ENCODE results near the gene NHLRC1. TPM values are rescaled to one million over a fixed set of nuclear protein-coding genes. Genes with fewer than 3 reads are reported as not detected.

Gene NHLRC1
- total and polyA plus RNA-seq, 2 of the 13 experiments (the other 11 are each of a cell fraction or from before 2014, with no cell fraction given), result 0.04 to 0.11 TPM

DNA sequence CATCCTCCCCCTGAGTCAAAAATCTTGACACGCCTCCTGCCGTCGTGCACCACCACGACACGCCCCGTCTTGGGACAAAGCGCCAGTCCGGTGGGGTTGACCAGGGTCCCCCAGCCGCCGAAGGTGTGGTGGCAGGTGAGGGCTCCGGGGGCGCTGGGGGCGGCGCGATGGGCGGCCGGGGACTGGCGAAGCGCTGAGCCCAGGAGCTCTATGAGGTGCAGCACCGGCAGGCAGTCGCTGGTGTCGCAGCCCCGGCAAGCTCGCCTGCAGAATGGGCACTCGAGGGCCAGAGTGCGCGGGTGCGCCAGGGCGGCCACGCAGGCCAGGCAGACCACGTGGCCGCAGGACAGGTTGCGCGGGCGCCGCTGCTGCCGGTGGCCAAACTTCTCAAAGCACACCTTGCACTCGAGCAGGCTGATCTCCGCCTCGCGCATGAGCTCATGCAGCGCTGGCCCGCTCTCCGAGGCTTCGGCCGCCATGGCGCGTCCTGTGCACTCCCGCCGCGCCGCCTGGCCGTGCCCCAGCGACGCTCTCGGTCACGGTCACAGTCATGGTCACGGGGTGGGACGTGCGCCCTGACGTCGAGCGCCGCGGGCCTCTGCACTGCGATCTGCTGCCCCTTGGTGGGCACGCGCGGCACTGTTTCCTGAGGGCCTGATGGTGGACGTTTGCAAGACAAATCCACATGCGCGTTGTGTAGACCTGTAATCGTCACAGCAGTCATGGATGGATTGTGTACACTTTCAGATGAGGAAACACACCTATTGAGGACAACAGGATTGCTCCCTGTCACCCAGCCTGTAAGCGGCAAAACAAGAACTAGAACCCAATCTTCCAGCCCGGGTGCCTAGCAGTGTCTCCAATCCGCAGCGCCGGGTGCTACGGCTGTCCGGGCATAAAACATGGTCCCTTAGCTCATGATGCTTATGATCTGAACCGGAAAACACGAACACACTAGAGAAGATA lies at the start of gene NHLRC1 (continued):
- TF ChIP-seq, protein P1, sequence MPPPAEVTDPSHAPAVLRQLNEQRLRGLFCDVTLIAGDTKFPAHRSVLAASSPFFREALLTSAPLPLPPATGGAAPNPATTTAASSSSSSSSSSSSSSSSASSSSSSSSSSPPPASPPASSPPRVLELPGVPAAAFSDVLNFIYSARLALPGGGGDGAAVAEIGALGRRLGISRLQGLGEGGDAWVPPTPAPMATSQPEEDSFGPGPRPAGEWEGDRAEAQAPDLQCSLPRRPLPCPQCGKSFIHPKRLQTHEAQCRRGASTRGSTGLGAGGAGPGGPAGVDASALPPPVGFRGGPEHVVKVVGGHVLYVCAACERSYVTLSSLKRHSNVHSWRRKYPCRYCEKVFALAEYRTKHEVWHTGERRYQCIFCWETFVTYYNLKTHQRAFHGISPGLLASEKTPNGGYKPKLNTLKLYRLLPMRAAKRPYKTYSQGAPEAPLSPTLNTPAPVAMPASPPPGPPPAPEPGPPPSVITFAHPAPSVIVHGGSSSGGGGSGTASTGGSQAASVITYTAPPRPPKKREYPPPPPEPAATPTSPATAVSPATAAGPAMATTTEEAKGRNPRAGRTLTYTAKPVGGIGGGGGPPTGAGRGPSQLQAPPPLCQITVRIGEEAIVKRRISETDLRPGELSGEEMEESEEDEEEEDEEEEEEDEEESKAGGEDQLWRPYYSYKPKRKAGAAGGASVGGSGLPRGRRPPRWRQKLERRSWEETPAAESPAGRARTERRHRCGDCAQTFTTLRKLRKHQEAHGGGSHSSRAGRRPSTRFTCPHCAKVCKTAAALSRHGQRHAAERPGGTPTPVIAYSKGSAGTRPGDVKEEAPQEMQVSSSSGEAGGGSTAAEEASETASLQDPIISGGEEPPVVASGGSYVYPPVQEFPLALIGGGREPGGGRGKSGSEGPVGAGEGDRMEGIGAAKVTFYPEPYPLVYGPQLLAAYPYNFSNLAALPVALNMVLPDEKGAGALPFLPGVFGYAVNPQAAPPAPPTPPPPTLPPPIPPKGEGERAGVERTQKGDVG (CRISPR knock-in tag; IDR thresholded peaks at IDR 0.05; ENCODE audit: borderline replicate concordance), result peak; percentile 84; the same call in 1 of the 2 replicates
- TF ChIP-seq NAIF1 (CRISPR knock-in tag; IDR thresholded peaks at IDR 0.05; ENCODE audit: borderline replicate concordance), result no peak; the same call in 1 of the 2 replicates
- TF ChIP-seq MEF2D (CRISPR knock-in tag; IDR thresholded peaks at IDR 0.05), result peak; percentile 92
- no peak for TF ChIP-seq ZNF558 (CRISPR knock-in tag; IDR thresholded peaks at IDR 0.05; ENCODE audit: borderline replicate concordance)
- no peak for TF ChIP-seq TCF12 (IDR thresholded peaks at IDR 0.05)
- TF ChIP-seq TCF12 (CRISPR knock-in tag; IDR thresholded peaks at IDR 0.05), result peak; percentile 92
- TF ChIP-seq, protein P2, sequence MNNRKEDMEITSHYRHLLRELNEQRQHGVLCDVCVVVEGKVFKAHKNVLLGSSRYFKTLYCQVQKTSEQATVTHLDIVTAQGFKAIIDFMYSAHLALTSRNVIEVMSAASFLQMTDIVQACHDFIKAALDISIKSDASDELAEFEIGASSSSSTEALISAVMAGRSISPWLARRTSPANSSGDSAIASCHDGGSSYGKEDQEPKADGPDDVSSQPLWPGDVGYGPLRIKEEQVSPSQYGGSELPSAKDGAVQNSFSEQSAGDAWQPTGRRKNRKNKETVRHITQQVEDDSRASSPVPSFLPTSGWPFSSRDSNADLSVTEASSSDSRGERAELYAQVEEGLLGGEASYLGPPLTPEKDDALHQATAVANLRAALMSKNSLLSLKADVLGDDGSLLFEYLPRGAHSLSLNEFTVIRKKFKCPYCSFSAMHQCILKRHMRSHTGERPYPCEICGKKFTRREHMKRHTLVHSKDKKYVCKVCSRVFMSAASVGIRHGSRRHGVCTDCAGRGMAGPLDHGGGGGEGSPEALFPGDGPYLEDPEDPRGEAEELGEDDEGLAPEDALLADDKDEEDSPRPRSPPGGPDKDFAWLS (CRISPR knock-in tag; IDR thresholded peaks at IDR 0.05; ENCODE audit: borderline replicate concordance), result no peak
- 0 out of 2 replicates have a peak, but pooled peaks have one; percentile 87 for TF ChIP-seq KLF13 (CRISPR knock-in tag; IDR thresholded peaks at IDR 0.05)
- TF ChIP-seq, protein P3, sequence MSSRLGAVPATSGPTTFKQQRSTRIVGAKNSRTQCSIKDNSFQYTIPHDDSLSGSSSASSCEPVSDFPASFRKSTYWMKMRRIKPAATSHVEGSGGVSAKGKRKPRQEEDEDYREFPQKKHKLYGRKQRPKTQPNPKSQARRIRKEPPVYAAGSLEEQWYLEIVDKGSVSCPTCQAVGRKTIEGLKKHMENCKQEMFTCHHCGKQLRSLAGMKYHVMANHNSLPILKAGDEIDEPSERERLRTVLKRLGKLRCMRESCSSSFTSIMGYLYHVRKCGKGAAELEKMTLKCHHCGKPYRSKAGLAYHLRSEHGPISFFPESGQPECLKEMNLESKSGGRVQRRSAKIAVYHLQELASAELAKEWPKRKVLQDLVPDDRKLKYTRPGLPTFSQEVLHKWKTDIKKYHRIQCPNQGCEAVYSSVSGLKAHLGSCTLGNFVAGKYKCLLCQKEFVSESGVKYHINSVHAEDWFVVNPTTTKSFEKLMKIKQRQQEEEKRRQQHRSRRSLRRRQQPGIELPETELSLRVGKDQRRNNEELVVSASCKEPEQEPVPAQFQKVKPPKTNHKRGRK (CRISPR knock-in tag; IDR thresholded peaks at IDR 0.05), result peak; percentile 87
- no peak; the same call in 1 of the 2 replicates for TF ChIP-seq TRIM24 (CRISPR knock-in tag; IDR thresholded peaks at IDR 0.05)
- no peak for TF ChIP-seq ZNF850 (CRISPR knock-in tag; conservative IDR thresholded peaks at IDR 0.05)
- TF ChIP-seq ZNF180 (CRISPR knock-in tag; IDR thresholded peaks at IDR 0.05; ENCODE audit: borderline replicate concordance, low read depth), result no peak
- TF ChIP-seq CEBPB (IDR thresholded peaks at IDR 0.05; ENCODE audit: borderline replicate concordance, low read depth, low read length), result no peak
- TF ChIP-seq, protein P4, sequence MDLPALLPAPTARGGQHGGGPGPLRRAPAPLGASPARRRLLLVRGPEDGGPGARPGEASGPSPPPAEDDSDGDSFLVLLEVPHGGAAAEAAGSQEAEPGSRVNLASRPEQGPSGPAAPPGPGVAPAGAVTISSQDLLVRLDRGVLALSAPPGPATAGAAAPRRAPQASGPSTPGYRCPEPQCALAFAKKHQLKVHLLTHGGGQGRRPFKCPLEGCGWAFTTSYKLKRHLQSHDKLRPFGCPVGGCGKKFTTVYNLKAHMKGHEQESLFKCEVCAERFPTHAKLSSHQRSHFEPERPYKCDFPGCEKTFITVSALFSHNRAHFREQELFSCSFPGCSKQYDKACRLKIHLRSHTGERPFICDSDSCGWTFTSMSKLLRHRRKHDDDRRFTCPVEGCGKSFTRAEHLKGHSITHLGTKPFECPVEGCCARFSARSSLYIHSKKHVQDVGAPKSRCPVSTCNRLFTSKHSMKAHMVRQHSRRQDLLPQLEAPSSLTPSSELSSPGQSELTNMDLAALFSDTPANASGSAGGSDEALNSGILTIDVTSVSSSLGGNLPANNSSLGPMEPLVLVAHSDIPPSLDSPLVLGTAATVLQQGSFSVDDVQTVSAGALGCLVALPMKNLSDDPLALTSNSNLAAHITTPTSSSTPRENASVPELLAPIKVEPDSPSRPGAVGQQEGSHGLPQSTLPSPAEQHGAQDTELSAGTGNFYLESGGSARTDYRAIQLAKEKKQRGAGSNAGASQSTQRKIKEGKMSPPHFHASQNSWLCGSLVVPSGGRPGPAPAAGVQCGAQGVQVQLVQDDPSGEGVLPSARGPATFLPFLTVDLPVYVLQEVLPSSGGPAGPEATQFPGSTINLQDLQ (CRISPR knock-in tag; IDR thresholded peaks at IDR 0.05), result peak; percentile 82; the same call in 1 of the 2 replicates
- no peak for TF ChIP-seq ZNF33B (CRISPR knock-in tag; IDR thresholded peaks at IDR 0.05)
- TF ChIP-seq GTF2F1 (IDR thresholded peaks at IDR 0.05; ENCODE audit: low read length), result no peak
- TF ChIP-seq GPN1 (CRISPR knock-in tag; IDR thresholded peaks at IDR 0.05; ENCODE audit: borderline replicate concordance), result no peak
- TF ChIP-seq SMYD3 (CRISPR knock-in tag; IDR thresholded peaks at IDR 0.05), result peak; percentile 71; the same call in 1 of the 2 replicates
- peak; percentile 98; the same call in 1 of the 2 replicates for TF ChIP-seq ZNF619 (CRISPR knock-in tag; IDR thresholded peaks at IDR 0.05)
